Measurements from ENCODE around the gene SYTL2. TPM values are rescaled to one million over a fixed set of nuclear protein-coding genes. Genes with fewer than 3 reads are reported as not detected.

Gene SYTL2
- total RNA-seq, 1 donor from 2014 or later = 4.7 TPM

- Mint-ChIP-seq H3K27me3 (peaks cover 9% of the 10 kb centered on the region), H3K4me1 (ENCODE audit: low read depth) (peaks cover 20% of the 10 kb centered on the region), H3K36me3 (ENCODE audit: insufficient read depth) (no peaks in the 10 kb centered on the region), H3K4me3 (ENCODE audit: low read depth) (no peak overlapping the region), H3K9me3 (ENCODE audit: low read depth) (no peaks in the 10 kb centered on the region), H3K27ac (no peak overlapping the region)
- peak; percentile 38 for TF ChIP-seq CTCF (IDR thresholded peaks at IDR 0.05; ENCODE audit: unreplicated experiment)
- no peak for DNase-seq (ENCODE audit: low spot score, unreplicated experiment)
These were observed 15.3 kb upstream of the SYTL2 start for GRCh38 chr11:85826116-85826855.

DNA sequence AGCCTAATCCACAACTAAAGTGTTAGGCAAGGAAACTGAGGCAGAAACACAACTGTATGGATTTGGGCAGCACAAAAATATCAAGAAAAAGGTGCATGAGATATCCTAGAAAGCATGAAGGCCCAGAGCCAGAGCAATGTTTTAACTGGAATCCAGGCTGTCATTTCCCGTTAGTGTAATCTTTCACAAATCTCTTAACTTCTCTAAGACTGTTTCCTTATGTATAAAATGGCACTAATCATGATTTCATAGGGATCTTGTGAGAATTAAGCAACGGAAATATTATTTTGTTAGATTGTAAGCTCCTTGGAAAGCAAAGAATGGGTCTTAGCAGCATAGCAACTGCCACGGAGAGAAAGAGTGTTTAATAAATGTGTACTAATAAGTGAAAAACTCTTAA, 14.7 kb upstream of the SYTL2 start:
- peaks cover 9% of the 10 kb centered on the region for H3K27me3 Mint-ChIP-seq
- no peaks in the 10 kb centered on the region for H3K36me3 Mint-ChIP-seq (ENCODE audit: insufficient read depth)
- no peaks in the 10 kb centered on the region for H3K9me3 Mint-ChIP-seq (ENCODE audit: low read depth)
- no peak overlapping the region for H3K27ac Mint-ChIP-seq
- TF ChIP-seq CTCF (IDR thresholded peaks at IDR 0.05; ENCODE audit: unreplicated experiment) = no peak
- DNase-seq (ENCODE audit: low spot score, unreplicated experiment) = no peak
- H3K4me3 Mint-ChIP-seq (ENCODE audit: low read depth) = no peak overlapping the region
- H3K4me1 Mint-ChIP-seq (ENCODE audit: low read depth) = peaks cover 13% of the 10 kb centered on the region

- Mint-ChIP-seq H3K27ac (no peak overlapping the region), H3K4me3 (ENCODE audit: low read depth) (no peak overlapping the region), H3K4me1 (ENCODE audit: low read depth) (peaks cover 8% of the 10 kb centered on the region), H3K9me3 (ENCODE audit: low read depth) (no peaks in the 10 kb centered on the region), H3K27me3 (peaks cover 9% of the 10 kb centered on the region), H3K36me3 (ENCODE audit: insufficient read depth) (no peaks in the 10 kb centered on the region)
- TF ChIP-seq CTCF (IDR thresholded peaks at IDR 0.05; ENCODE audit: unreplicated experiment) = no peak
- no peak for DNase-seq (ENCODE audit: low spot score, unreplicated experiment)
These were observed 12.9 kb upstream of the SYTL2 start for GRCh38 chr11:85823816-85824215.

DNA sequence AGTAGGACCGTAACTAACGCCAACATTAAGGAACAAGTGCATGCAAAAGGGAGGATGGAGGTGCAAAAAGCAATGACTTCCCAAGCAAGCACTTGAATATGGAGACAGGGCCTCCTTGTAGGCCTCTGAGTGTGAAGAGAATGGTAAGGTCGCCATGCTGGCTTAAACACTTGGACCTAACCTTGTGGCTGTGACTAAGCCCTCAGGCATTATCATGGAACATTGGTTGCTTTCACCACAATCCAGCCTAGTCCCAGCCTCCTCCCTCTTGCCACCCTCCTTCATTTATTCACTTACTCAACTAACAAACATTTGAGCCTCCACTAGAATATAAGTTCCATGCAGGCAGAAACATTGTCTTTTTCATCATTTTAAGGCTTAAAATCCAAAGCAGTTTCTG, 11.9 kb upstream of the SYTL2 start:
- H3K4me1 Mint-ChIP-seq (ENCODE audit: low read depth) = peaks cover 8% of the 10 kb centered on the region
- peaks cover 9% of the 10 kb centered on the region for H3K27me3 Mint-ChIP-seq
- no peak for DNase-seq (ENCODE audit: low spot score, unreplicated experiment)
- TF ChIP-seq CTCF (IDR thresholded peaks at IDR 0.05; ENCODE audit: unreplicated experiment) = no peak
- no peak overlapping the region for H3K27ac Mint-ChIP-seq
- H3K9me3 Mint-ChIP-seq (ENCODE audit: low read depth) = no peaks in the 10 kb centered on the region
- no peak overlapping the region for H3K4me3 Mint-ChIP-seq (ENCODE audit: low read depth)
- no peaks in the 10 kb centered on the region for H3K36me3 Mint-ChIP-seq (ENCODE audit: insufficient read depth)

DNA sequence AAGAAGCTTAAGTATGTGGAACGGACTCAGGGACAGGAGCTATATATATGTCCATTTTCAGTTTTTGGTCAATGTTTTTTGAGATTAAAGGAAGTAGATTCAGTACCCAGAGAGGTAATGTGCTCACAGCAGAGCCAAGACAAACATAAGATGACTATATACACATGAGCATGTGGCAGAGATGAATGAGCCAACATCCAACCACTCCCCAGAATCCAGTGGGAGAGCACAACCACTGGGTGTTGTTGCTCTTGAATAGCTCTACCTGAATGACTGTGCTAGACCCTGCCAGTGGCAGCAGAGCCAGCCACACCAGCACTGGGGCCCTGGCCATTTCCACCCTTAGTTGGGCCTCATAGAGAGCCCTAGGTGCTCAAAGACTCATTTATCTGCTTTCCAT, 10.7 kb upstream of the SYTL2 start:
- TF ChIP-seq CTCF (IDR thresholded peaks at IDR 0.05; ENCODE audit: unreplicated experiment) = no peak
- peaks cover 3% of the 10 kb centered on the region for H3K4me1 Mint-ChIP-seq (ENCODE audit: low read depth)
- peaks cover 6% of the 10 kb centered on the region for H3K27me3 Mint-ChIP-seq
- H3K36me3 Mint-ChIP-seq (ENCODE audit: insufficient read depth) = no peaks in the 10 kb centered on the region
- H3K4me3 Mint-ChIP-seq (ENCODE audit: low read depth) = no peak overlapping the region
- no peak overlapping the region for H3K27ac Mint-ChIP-seq
- no peak for DNase-seq (ENCODE audit: low spot score, unreplicated experiment)
- no peaks in the 10 kb centered on the region for H3K9me3 Mint-ChIP-seq (ENCODE audit: low read depth)

All from progenitor cell of endocrine pancreas (in vitro differentiated cells).